A549 treated with CpdA at 1 μM for 4 hours (cell line): ENCODE measurements around the gene IRF9. TPM values are rescaled to one million over a fixed set of nuclear protein-coding genes. Genes with fewer than 3 reads are reported as not detected.

Experiments
- total RNA-seq: library from RNA; stranded (reverse); fragments of 200-300 nt; extraction: Qiagen RNA extraction; gene quantifications from 5 replicates; pipeline ENCODE4 v1.2.3, GENCODE V29; 2022; ENCODE audit warnings: low read depth

The IRF9 gene
- total RNA-seq, 1 experiment from 2014 or later = 17.3 TPM

Other genes with a start within 250 kb of the IRF9 start
- 43.9 to 47.2 TPM (median 46.1 TPM) in 5 replicates for gene DHRS4, start 207.5 kb upstream of the IRF9 start, total RNA-seq
- gene DHRS4L2, start 172.3 kb upstream of the IRF9 start, total RNA-seq = 26.6 to 33.9 TPM (median 31.5 TPM) in 5 replicates
- 0.38 to 0.56 TPM (median 0.45 TPM) in 5 replicates for gene CARMIL3, start 109.3 kb upstream of the IRF9 start, total RNA-seq
- not detected in 5 replicates for gene CPNE6, start 89.7 kb upstream of the IRF9 start, total RNA-seq
- 18.2 to 20.8 TPM (median 19.0 TPM) in 5 replicates for gene PCK2, start 67.0 kb upstream of the IRF9 start, total RNA-seq
- 20.4 to 24.2 TPM (median 21.1 TPM) in 5 replicates for gene DCAF11, start 46.5 kb upstream of the IRF9 start, total RNA-seq
- 0.48 to 1.2 TPM (median 1.0 TPM) in 5 replicates for gene NRL, start 46.3 kb upstream of the IRF9 start, total RNA-seq
- 0.13 TPM in 1 of 5 replicates, not detected in the others for gene FITM1, start 30.6 kb upstream of the IRF9 start, total RNA-seq
- gene PSME1, start 25.1 kb upstream of the IRF9 start, total RNA-seq = 165 to 182 TPM (median 174 TPM) in 5 replicates
- 48.8 to 64.4 TPM (median 62.6 TPM) in 5 replicates for gene EMC9, start 19.7 kb upstream of the IRF9 start, total RNA-seq
- gene PSME2, start 14.7 kb upstream of the IRF9 start, total RNA-seq = 175 to 204 TPM (median 181 TPM) in 5 replicates
- gene RNF31, start 13.8 kb upstream of the IRF9 start, total RNA-seq = 21.0 to 29.8 TPM (median 27.3 TPM) in 5 replicates
- gene REC8, start 10.8 kb downstream of the IRF9 start, total RNA-seq = 3.7 to 7.0 TPM (median 4.8 TPM) in 5 replicates
- 76.9 to 102 TPM (median 78.5 TPM) in 5 replicates for gene IPO4, start 27.6 kb downstream of the IRF9 start, total RNA-seq
- 63.8 to 71.3 TPM (median 70.1 TPM) in 5 replicates for gene TM9SF1, start 34.2 kb downstream of the IRF9 start, total RNA-seq
- not detected in 5 replicates for gene TSSK4, start 44.4 kb downstream of the IRF9 start, total RNA-seq
- 78.2 to 95.9 TPM (median 81.6 TPM) in 5 replicates for gene CHMP4A, start 52.2 kb downstream of the IRF9 start, total RNA-seq
- 28.2 to 30.5 TPM (median 28.9 TPM) in 5 replicates for gene MDP1, start 54.8 kb downstream of the IRF9 start, total RNA-seq
- gene NEDD8, start 71.1 kb downstream of the IRF9 start, total RNA-seq = 443 to 489 TPM (median 464 TPM) in 5 replicates
- gene GMPR2, start 71.7 kb downstream of the IRF9 start, total RNA-seq = 54.6 to 64.7 TPM (median 59.1 TPM) in 5 replicates
- gene TINF2, start 81.4 kb downstream of the IRF9 start, total RNA-seq = 33.6 to 39.6 TPM (median 38.4 TPM) in 5 replicates
- gene TGM1, start 101.9 kb downstream of the IRF9 start, total RNA-seq = 0.48 to 1.2 TPM (median 1.2 TPM) in 5 replicates
- 15.9 to 17.8 TPM (median 17.5 TPM) in 5 replicates for gene RABGGTA, start 110.3 kb downstream of the IRF9 start, total RNA-seq
- 10.3 to 13.4 TPM (median 11.5 TPM) in 5 replicates for gene DHRS1, start 138.5 kb downstream of the IRF9 start, total RNA-seq
- gene NOP9, start 138.6 kb downstream of the IRF9 start, total RNA-seq = 15.1 to 19.5 TPM (median 18.5 TPM) in 5 replicates
- gene CIDEB, start 146.7 kb downstream of the IRF9 start, total RNA-seq = 0.18 to 0.50 TPM (median 0.32 TPM) in 5 replicates
- gene LTB4R2, start 148.9 kb downstream of the IRF9 start, total RNA-seq = 2.9 to 7.2 TPM (median 3.7 TPM) in 5 replicates
- gene LTB4R, start 150.2 kb downstream of the IRF9 start, total RNA-seq = 5.3 to 7.0 TPM (median 6.2 TPM) in 5 replicates
- gene ADCY4, start 173.8 kb downstream of the IRF9 start, total RNA-seq = not detected in 5 replicates
- gene RIPK3, start 178.7 kb downstream of the IRF9 start, total RNA-seq = not detected in 5 replicates
- 0.07 to 0.40 TPM (median 0.22 TPM) in 5 replicates for gene NFATC4, start 206.9 kb downstream of the IRF9 start, total RNA-seq
- gene NYNRIN, start 237.7 kb downstream of the IRF9 start, total RNA-seq = 0.13 to 0.48 TPM (median 0.16 TPM) in 5 replicates